Measurements from ENCODE around the gene SCUBE2.
"Not testable (repeated sequence)": the region's sequence is repeated elsewhere in the genome, so short reads cannot be mapped to it uniquely, and the experiment has no call there.

Gene SCUBE2

GRCh38 chr11:9038541-9038940 lies 52.9 kb downstream of the SCUBE2 start:
- DNase-seq, result no peak

GRCh38 chr11:9037963-9038362 lies 53.4 kb downstream of the SCUBE2 start:
- DNase-seq, result no peak

GRCh38 chr11:9037046-9037780 lies 54.2 kb downstream of the SCUBE2 start:
- DNase-seq, result no peak

- no peak for DNase-seq
Observed at GRCh38 chr11:9030601-9031000, 60.8 kb downstream of the SCUBE2 start.

- no peak for DNase-seq
Observed at GRCh38 chr11:9029422-9029821, 62.0 kb downstream of the SCUBE2 start.

- no peak for DNase-seq
Observed at GRCh38 chr11:9028581-9028980, 62.8 kb downstream of the SCUBE2 start.

- no peak for DNase-seq
Observed at GRCh38 chr11:9025101-9025850, 66.1 kb downstream of the SCUBE2 start.

- DNase-seq, result no peak
Observed at GRCh38 chr11:9022961-9023680, 68.3 kb downstream of the SCUBE2 start.

GRCh38 chr11:9020916-9021315 lies 70.5 kb downstream of the SCUBE2 start:
- no peak for DNase-seq

GRCh38 chr11:9019861-9020260 lies 71.5 kb downstream of the SCUBE2 start:
- DNase-seq, result no peak

GRCh38 chr11:9017773-9018172 lies 73.6 kb downstream of the SCUBE2 start:
- DNase-seq, result no peak

- no peak for DNase-seq
Observed at GRCh38 chr11:9016916-9017642, 74.3 kb downstream of the SCUBE2 start.

- peak; percentile 42 for DNase-seq
Observed at GRCh38 chr11:9015677-9016076, 75.7 kb downstream of the SCUBE2 start.

- DNase-seq, result no peak
Observed at GRCh38 chr11:9014826-9015225, 76.6 kb downstream of the SCUBE2 start.

- DNase-seq, result no peak
Observed at GRCh38 chr11:9013373-9013772, 78.0 kb downstream of the SCUBE2 start.

GRCh38 chr11:9009538-9009937 lies 81.9 kb downstream of the SCUBE2 start:
- DNase-seq, result not testable (repeated sequence)

GRCh38 chr11:9008661-9009060 lies 82.7 kb downstream of the SCUBE2 start:
- no peak for DNase-seq

- DNase-seq, result no peak
Observed at GRCh38 chr11:9008011-9008550, 83.3 kb downstream of the SCUBE2 start.

GRCh38 chr11:9005087-9005486 lies 86.3 kb downstream of the SCUBE2 start:
- DNase-seq, result no peak

GRCh38 chr11:9004183-9004926 lies 87.0 kb downstream of the SCUBE2 start:
- DNase-seq, result peak; percentile 29

- DNase-seq, result peak; percentile 68
Observed at GRCh38 chr11:9003573-9004182, 87.7 kb downstream of the SCUBE2 start, which contains the start of gene NRIP3. NRIP3 (minus strand) TSS chr11:9004001; CDS start chr11:9003935, 66 bp downstream.
